SK-N-SH treated with all-trans-retinoic acid at 6 μM for 48 hours (cell line): ENCODE data around the gene CHRNG.

Source experiments
- ATAC-seq: fragments of 200-7000 bp; cut with Tn5 transposase; 3 replicates; pipeline ENCODE4 v1.9.1; 2020; ENCODE audit warnings: mild to moderate bottlenecking, moderate library complexity
- ARNTL ChIP-seq: fragments of 450-650 bp; formaldehyde crosslinking; IDR thresholded peaks from 2 replicates; pipeline ENCODE4 v1.5.0; 2020; ENCODE audit warnings: low read depth, mild to moderate bottlenecking, moderate library complexity, borderline replicate concordance
- BACH2 ChIP-seq: fragments of 250-450 bp; sonication (Bioruptor Pico); IDR thresholded peaks from 2 replicates; pipeline ENCODE4 v1.9.0; 2021; ENCODE audit warnings: mild to moderate bottlenecking, borderline replicate concordance
- CREB5 ChIP-seq: fragments of 250-450 bp; sonication (Bioruptor Pico); IDR thresholded peaks from 2 replicates; pipeline ENCODE4 v1.5.1; 2020; ENCODE audit warnings: low read depth, mild to moderate bottlenecking, moderate library complexity
- CSDC2 ChIP-seq: fragments of 250-450 bp; sonication (Bioruptor Pico); IDR thresholded peaks from 2 replicates; pipeline ENCODE4 v1.5.0; 2020; ENCODE audit warnings: mild to moderate bottlenecking, moderate library complexity
- CSRNP3 ChIP-seq: fragments of 250-450 bp; sonication (Bioruptor Pico); IDR thresholded peaks from 2 replicates; pipeline ENCODE4 v1.5.1; 2021; ENCODE audit warnings: mild to moderate bottlenecking, moderate library complexity
- ESRRG ChIP-seq: fragments of 250-450 bp; sonication (Bioruptor Pico); IDR thresholded peaks from 2 replicates; pipeline ENCODE4 v1.6.1; 2021; ENCODE audit warnings: mild to moderate bottlenecking
- GLIS3 ChIP-seq: fragments of 250-450 bp; sonication (Bioruptor Pico); IDR thresholded peaks from 2 replicates; pipeline ENCODE4 v1.5.0; 2020; ENCODE audit warnings: mild to moderate bottlenecking, moderate library complexity
- ISL1 ChIP-seq: fragments of 250-450 bp; sonication (Bioruptor Pico); IDR thresholded peaks from 2 replicates; pipeline ENCODE4 v2.1.2; 2022; ENCODE audit warnings: mild to moderate bottlenecking, moderate library complexity
- OSR1 ChIP-seq: fragments of 250-450 bp; sonication (Bioruptor Pico); IDR thresholded peaks from 2 replicates; pipeline ENCODE4 v1.8.0; 2022; ENCODE audit warnings: moderate library complexity, mild to moderate bottlenecking, inconsistent platforms
- PATZ1 ChIP-seq: fragments of 250-450 bp; sonication (Bioruptor Pico); IDR thresholded peaks from 2 replicates; pipeline ENCODE4 v1.8.0; 2020; ENCODE audit warnings: mild to moderate bottlenecking, moderate library complexity, borderline replicate concordance
- POU6F1 ChIP-seq: fragments of 250-450 bp; sonication (Bioruptor Pico); IDR thresholded peaks from 2 replicates; pipeline ENCODE4 v1.8.0; 2021; ENCODE audit warnings: low read depth, mild to moderate bottlenecking, moderate library complexity, borderline replicate concordance
- PPARA ChIP-seq: fragments of 250-450 bp; sonication (Bioruptor Pico); IDR thresholded peaks from 2 replicates; pipeline ENCODE4 v1.5.0; 2020; ENCODE audit warnings: mild to moderate bottlenecking, borderline replicate concordance
- RARB ChIP-seq: fragments of 250-450 bp; sonication (Bioruptor Pico); IDR thresholded peaks from 2 replicates; pipeline ENCODE4 v1.8.0; 2021; ENCODE audit warnings: mild to moderate bottlenecking, moderate library complexity
- SNAI2 ChIP-seq: fragments of 250-450 bp; sonication (Bioruptor Pico); IDR thresholded peaks from 2 replicates; pipeline ENCODE4 v1.5.0; 2020; ENCODE audit warnings: mild to moderate bottlenecking, moderate library complexity
- TCF4 ChIP-seq: fragments of 250-450 bp; sonication (Bioruptor Pico); IDR thresholded peaks from 2 replicates; pipeline ENCODE4 v1.8.0; 2021; ENCODE audit warnings: mild to moderate bottlenecking, moderate library complexity, borderline replicate concordance
- TOX ChIP-seq: fragments of 250-450 bp; sonication (Bioruptor Pico); IDR thresholded peaks from 2 replicates; pipeline ENCODE4 v1.8.0; 2021; ENCODE audit warnings: mild to moderate bottlenecking, moderate library complexity, borderline replicate concordance
- ZC3H10 ChIP-seq: fragments of 250-450 bp; sonication (Bioruptor Pico); IDR thresholded peaks from 2 replicates; pipeline ENCODE4 v1.5.1; 2021; ENCODE audit warnings: mild to moderate bottlenecking, moderate library complexity
- ZFP3 ChIP-seq: fragments of 250-450 bp; sonication (Bioruptor Pico); IDR thresholded peaks from 2 replicates; pipeline ENCODE4 v1.5.0; 2020; ENCODE audit warnings: mild to moderate bottlenecking, moderate library complexity
- ZNF565 ChIP-seq: fragments of 450-650 bp; formaldehyde crosslinking; conservative IDR thresholded peaks from 2 replicates; pipeline ENCODE4 v1.5.0; 2020; ENCODE audit warnings: low read depth, mild to moderate bottlenecking, moderate library complexity
- ZNF70 ChIP-seq: fragments of 450-650 bp; formaldehyde crosslinking; IDR thresholded peaks from 2 replicates; pipeline ENCODE4 v1.5.0; 2020; ENCODE audit warnings: mild to moderate bottlenecking, moderate library complexity
- ZNF8 ChIP-seq: fragments of 450-650 bp; formaldehyde crosslinking; IDR thresholded peaks from 2 replicates; pipeline ENCODE4 v1.5.0; 2020; ENCODE audit warnings: mild to moderate bottlenecking, moderate library complexity
- TF ChIP-seq, protein P1 (sequence below): fragments of 250-450 bp; sonication (Bioruptor Pico); IDR thresholded peaks from 2 replicates; pipeline ENCODE4 v1.5.0; 2020; ENCODE audit warnings: mild to moderate bottlenecking, moderate library complexity

Gene CHRNG

GRCh38 chr2:232502911-232503808 lies 36.3 kb upstream of the CHRNG start:
- ATAC-seq: peak; percentile 41
- TF ChIP-seq TCF4 (no peak), ARNTL (CRISPR knock-in tag) (no peak), ZNF70 (no peak), ZC3H10 (CRISPR knock-in tag) (no peak), ZFP3 (CRISPR knock-in tag) (no peak)

DNA sequence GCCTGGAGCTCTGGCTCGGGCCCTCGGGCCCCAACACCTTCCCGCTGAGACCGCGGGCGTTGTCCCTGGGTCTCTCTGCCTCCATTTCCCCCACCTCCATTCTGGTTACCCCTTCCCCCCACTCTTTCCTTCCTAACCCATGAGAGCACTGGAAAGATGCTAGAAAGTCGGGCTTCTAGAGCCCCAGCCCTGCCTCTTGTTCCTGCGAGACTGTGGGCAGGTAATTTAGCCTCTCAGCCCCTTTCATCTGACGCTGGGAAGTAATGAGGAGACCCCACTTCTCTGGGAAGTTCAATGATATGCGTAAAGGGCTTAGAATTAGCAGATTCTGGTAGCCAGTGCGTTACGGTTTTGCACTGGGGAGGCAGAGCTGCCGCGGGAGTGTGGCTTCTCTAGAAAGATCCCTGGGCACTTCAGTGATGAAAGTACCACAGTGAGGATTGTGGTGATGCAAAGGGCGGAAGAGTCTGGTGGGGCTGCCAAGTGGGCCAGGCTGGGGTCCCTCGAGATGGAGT lies 35.6 kb upstream of the CHRNG start:
- ATAC-seq: no peak
- TF ChIP-seq CREB5 (CRISPR knock-in tag) (no peak), CSRNP3 (CRISPR knock-in tag) (no peak), PATZ1 (CRISPR knock-in tag) (no peak), SNAI2 (CRISPR knock-in tag) (no peak), POU6F1 (CRISPR knock-in tag) (no peak), PPARA (CRISPR knock-in tag) (no peak), CSDC2 (CRISPR knock-in tag) (no peak), BACH2 (CRISPR knock-in tag) (no peak), GLIS3 (no peak), OSR1 (CRISPR knock-in tag) (no peak), TCF4 (no peak), ZNF70 (no peak), ARNTL (CRISPR knock-in tag) (no peak), ZNF565 (no peak), ZNF8 (CRISPR knock-in tag) (no peak), ISL1 (CRISPR knock-in tag) (no peak), RARB (CRISPR knock-in tag) (no peak)
- TF ChIP-seq, protein P1, sequence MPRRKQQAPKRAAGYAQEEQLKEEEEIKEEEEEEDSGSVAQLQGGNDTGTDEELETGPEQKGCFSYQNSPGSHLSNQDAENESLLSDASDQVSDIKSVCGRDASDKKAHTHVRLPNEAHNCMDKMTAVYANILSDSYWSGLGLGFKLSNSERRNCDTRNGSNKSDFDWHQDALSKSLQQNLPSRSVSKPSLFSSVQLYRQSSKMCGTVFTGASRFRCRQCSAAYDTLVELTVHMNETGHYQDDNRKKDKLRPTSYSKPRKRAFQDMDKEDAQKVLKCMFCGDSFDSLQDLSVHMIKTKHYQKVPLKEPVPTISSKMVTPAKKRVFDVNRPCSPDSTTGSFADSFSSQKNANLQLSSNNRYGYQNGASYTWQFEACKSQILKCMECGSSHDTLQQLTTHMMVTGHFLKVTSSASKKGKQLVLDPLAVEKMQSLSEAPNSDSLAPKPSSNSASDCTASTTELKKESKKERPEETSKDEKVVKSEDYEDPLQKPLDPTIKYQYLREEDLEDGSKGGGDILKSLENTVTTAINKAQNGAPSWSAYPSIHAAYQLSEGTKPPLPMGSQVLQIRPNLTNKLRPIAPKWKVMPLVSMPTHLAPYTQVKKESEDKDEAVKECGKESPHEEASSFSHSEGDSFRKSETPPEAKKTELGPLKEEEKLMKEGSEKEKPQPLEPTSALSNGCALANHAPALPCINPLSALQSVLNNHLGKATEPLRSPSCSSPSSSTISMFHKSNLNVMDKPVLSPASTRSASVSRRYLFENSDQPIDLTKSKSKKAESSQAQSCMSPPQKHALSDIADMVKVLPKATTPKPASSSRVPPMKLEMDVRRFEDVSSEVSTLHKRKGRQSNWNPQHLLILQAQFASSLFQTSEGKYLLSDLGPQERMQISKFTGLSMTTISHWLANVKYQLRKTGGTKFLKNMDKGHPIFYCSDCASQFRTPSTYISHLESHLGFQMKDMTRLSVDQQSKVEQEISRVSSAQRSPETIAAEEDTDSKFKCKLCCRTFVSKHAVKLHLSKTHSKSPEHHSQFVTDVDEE (CRISPR knock-in tag): no peak

DNA sequence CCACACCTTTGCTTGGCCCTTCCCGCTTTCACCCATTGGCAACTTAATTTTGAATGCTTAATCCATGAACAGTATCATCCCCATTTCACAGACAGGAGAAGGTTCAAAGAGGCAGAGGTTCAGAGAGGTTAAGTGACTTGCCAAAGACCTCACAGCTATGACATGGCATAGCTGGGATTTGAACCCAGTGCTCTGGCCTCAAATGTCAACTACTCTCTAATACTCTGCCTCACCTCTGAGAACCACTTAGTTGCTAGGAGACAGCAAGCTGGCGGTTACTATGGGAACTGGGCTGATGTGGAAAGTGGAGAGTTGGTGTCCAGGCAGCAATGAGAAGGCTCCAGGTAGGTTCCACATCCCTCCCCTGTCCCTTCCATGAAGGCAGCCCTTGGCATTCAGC lies 35.1 kb upstream of the CHRNG start:
- ATAC-seq: no peak
- TF ChIP-seq CREB5 (CRISPR knock-in tag): no peak
- no peak for TF ChIP-seq TCF4
- no peak for TF ChIP-seq ZNF8 (CRISPR knock-in tag)
- no peak for TF ChIP-seq ISL1 (CRISPR knock-in tag)
- TF ChIP-seq ZNF565: no peak
- TF ChIP-seq RARB (CRISPR knock-in tag): no peak
- TF ChIP-seq POU6F1 (CRISPR knock-in tag): no peak
- TF ChIP-seq TOX (CRISPR knock-in tag): no peak
- TF ChIP-seq ESRRG: no peak
- TF ChIP-seq ZFP3 (CRISPR knock-in tag): no peak
- TF ChIP-seq SNAI2 (CRISPR knock-in tag): no peak
- TF ChIP-seq BACH2 (CRISPR knock-in tag): no peak
